HEK293 (cell line): ENCODE results near the gene RANBP10.

Source experiments
- GLI4 ChIP-seq: fragments of 450-650 bp; formaldehyde crosslinking; IDR thresholded peaks from 2 replicates; pipeline ENCODE4 v1.5.1; 2016; ENCODE audit warnings: missing biosample characterization, missing genetic modification characterization
- HOXA7 ChIP-seq: sonication (generic); formaldehyde crosslinking; IDR thresholded peaks from 2 replicates; pipeline ENCODE4 v1.8.1; 2022; ENCODE audit warnings: missing genetic modification reagents, borderline replicate concordance
- MEIS1 ChIP-seq: sonication (generic); formaldehyde crosslinking; IDR thresholded peaks from 2 replicates; pipeline ENCODE4 v1.8.1; 2022; ENCODE audit warnings: missing genetic modification reagents, mild to moderate bottlenecking, borderline replicate concordance
- ZBTB17 ChIP-seq: fragments of 450-650 bp; formaldehyde crosslinking; IDR thresholded peaks from 2 replicates; pipeline ENCODE4 v1.5.1; 2016; ENCODE audit warnings: missing biosample characterization, missing genetic modification characterization
- ZNF202 ChIP-seq: fragments of 450-650 bp; formaldehyde crosslinking; IDR thresholded peaks from 2 replicates; pipeline ENCODE4 v1.5.1; 2016; ENCODE audit warnings: missing biosample characterization, missing genetic modification characterization, borderline replicate concordance
- ZNF221 ChIP-seq: fragments of 450-650 bp; formaldehyde crosslinking; IDR thresholded peaks from 2 replicates; pipeline ENCODE4 v1.5.1; 2017; ENCODE audit warnings: missing biosample characterization, missing genetic modification characterization, borderline replicate concordance
- ZNF223 ChIP-seq: fragments of 450-650 bp; formaldehyde crosslinking; IDR thresholded peaks from 2 replicates; pipeline ENCODE4 v1.5.1; 2016; ENCODE audit warnings: missing biosample characterization, missing genetic modification characterization
- ZNF23 ChIP-seq: fragments of 450-650 bp; formaldehyde crosslinking; IDR thresholded peaks from 2 replicates; pipeline ENCODE4 v1.5.1; 2016; ENCODE audit warnings: missing biosample characterization, missing genetic modification characterization, borderline replicate concordance
- ZNF274 ChIP-seq, 2 experiments: fragments of 200-500 bp in 1 of 2; fragments of 450-650 bp in 1 of 2; sonication (Bioruptor generic) in 1 of 2; formaldehyde crosslinking in 1 of 2; IDR thresholded peaks; 2 replicates each; pipeline versions ENCODE4 v1.5.1 to v1.6.1; 2014 to 2016; ENCODE audit warnings: borderline replicate concordance in 1 of 2, inconsistent platforms in 1 of 2, low read length in 1 of 2, missing biosample characterization in 1 of 2, missing genetic modification characterization in 1 of 2
- ZNF670 ChIP-seq: fragments of 450-650 bp; formaldehyde crosslinking; IDR thresholded peaks from 2 replicates; pipeline ENCODE4 v1.5.1; 2016; ENCODE audit warnings: missing biosample characterization, missing genetic modification characterization, low read depth
- TF ChIP-seq, protein P1 (sequence below): fragments of 450-650 bp; formaldehyde crosslinking; IDR thresholded peaks from 2 replicates; pipeline ENCODE4 v1.5.1; 2016; ENCODE audit warnings: missing biosample characterization, missing genetic modification characterization

DNA sequence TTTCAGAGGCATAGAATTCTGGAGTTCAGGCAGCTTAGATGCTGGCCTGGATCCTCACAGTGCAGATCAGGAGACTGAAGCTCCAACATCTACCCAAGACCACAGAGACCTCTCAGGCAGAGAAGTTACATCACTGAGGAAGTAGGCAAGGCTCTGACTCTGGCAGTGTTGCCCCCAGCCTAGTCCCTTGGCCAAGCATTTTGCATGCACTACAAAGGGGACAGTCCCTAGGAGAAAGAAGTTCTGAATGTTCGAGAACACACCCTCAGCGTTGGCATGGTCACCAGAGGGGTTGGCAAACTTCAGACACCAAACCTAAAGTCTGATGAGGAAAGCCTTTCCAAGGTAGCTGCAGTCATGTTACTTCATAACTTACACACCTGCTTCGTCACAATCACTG lies 2.5 kb downstream of the RANBP10 start:
- TF ChIP-seq GLI4 (tag by site-specific recombination) (no peak), ZNF223 (tag by site-specific recombination) (no peak), ZNF221 (tag by site-specific recombination) (no peak), ZNF670 (tag by site-specific recombination) (no peak), MEIS1 (no peak), ZBTB17 (no peak), HOXA7 (CRISPR knock-in tag) (no peak), ZNF274 (IDR thresholded peaks at IDR 0.05; ENCODE audit: low read length) (no peak), ZNF274 (tag by site-specific recombination; IDR thresholded peaks at IDR 0.05; ENCODE audit: borderline replicate concordance) (no peak), ZNF202 (tag by site-specific recombination) (no peak), ZNF23 (no peak)
- TF ChIP-seq, protein P1, sequence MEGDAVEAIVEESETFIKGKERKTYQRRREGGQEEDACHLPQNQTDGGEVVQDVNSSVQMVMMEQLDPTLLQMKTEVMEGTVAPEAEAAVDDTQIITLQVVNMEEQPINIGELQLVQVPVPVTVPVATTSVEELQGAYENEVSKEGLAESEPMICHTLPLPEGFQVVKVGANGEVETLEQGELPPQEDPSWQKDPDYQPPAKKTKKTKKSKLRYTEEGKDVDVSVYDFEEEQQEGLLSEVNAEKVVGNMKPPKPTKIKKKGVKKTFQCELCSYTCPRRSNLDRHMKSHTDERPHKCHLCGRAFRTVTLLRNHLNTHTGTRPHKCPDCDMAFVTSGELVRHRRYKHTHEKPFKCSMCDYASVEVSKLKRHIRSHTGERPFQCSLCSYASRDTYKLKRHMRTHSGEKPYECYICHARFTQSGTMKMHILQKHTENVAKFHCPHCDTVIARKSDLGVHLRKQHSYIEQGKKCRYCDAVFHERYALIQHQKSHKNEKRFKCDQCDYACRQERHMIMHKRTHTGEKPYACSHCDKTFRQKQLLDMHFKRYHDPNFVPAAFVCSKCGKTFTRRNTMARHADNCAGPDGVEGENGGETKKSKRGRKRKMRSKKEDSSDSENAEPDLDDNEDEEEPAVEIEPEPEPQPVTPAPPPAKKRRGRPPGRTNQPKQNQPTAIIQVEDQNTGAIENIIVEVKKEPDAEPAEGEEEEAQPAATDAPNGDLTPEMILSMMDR: no peak
